GM18519 (cell line): ENCODE results near the gene PBX3.

ENCODE experiments used
- ATAC-seq: cut with Tn5 transposase; IDR thresholded peaks from one replicate; pipeline ENCODE4 v1.9.1; 2021; ENCODE audit warnings: mild to moderate bottlenecking, moderate library complexity; ENCODE audit not compliant: unreplicated experiment, low FRiP score

Gene PBX3

DNA sequence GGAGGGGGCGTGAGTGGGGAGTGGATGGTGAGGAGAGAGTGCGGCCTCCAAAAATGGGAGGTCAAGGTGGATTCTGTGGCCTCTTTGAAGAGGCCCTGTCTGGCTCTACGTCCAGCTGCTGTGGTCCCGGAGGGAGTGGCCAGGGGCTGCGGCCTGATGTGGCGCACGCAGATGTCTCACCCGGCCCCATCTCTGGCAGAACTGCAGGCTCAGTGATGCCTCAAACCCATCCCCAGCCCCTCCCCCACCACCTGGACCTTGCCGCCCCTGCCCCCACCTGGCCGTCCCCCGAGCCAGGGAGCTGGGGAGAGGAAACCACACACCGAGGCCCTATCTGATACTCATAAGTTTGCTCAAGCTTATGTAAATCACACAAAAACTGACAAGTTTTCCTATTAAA is 267.6 kb downstream of the PBX3 start:
- ATAC-seq, result no peak

DNA sequence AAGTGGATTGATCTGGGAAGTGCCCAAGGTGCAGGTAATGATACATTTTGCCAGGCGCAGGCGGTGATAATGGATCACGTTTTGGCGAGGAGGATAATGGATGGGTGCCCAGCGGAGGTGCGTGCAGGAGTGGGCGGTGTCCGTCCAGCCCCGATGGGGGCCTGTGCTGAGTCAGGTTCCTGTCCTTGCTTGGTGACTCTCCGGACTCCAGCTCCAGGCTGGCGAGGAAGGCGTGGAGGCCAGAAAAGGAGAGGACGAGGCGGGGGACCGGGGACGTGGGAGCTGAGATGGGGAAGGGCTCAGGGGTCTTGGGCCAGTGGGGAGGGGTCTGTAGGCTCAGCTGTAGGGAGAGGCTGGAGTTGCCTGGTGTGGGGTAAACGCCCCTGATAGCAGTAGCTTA is 268.3 kb downstream of the PBX3 start:
- no peak for ATAC-seq

DNA sequence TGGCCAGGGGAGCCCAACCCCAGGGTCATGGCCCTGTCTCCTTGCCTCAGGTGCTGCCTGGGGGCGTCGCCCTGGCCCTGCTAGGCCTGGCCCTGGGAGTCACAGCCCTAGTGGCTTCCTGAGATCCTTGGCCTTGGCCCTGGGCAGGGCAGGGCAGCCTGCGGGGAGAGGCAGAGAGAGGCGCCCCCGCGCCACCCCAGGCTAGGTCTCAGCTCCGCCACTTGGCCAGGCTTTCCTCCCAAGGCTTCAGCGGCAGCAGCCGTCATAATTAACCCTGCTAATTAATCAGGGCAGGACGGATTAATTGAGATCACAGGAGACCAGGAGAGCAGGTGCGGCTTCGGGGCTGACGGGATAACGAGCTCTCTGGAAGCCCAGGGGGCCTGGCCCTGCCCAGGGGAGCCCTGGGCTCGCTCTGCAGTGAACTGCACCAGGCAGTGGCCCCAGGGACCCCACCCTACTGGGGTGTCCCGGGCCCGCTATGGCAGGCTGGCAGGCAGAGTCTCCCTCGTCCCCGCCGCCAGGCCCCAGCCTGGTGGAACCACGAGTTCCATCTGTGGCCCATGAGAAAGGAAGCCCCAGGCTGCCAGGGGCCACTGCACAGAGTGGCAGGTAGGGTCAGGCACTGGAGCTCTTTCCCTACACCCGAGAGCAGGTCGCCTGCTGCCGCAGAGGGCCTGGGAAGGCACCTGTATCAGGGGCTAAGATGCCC is 269.6 kb downstream of the PBX3 start:
- ATAC-seq, result no peak
